MCF 10A (cell line): ENCODE data around the gene MARCHF2. TPM values are rescaled to one million over a fixed set of nuclear protein-coding genes. Genes with fewer than 3 reads are reported as not detected.

Source experiments
- BruUV-seq: library from RNA; stranded (reverse); fragments of 400-500 nt; replicated peaks from 2 replicates; lab custom pipeline; 2021; lab: Mats Ljungman, UMichigan
- CTCF ChIA-PET: fragments of 300-600 bp; sonication (Branson Sonifier 250); formaldehyde crosslinking; extraction: SDS; loops from one replicate; lab custom pipeline; 2021; ENCODE audit warnings: antibody characterized with exemption, inconsistent platforms; lab: Yijun Ruan, JAX
- POLR2A ChIA-PET: fragments of 300-600, 350-650 bp; sonication (Branson Sonifier 250); formaldehyde crosslinking; extraction: SDS; loops from one replicate; lab custom pipeline; 2020; ENCODE audit warnings: antibody characterized with exemption, inconsistent platforms; lab: Yijun Ruan, JAX
- DNase-seq: peaks from one replicate; pipeline ENCODE4 v3.0.0-alpha.2; 2018; ENCODE audit not compliant: unreplicated experiment
- H3K27ac Mint-ChIP-seq: one replicate; pipeline ENCODE4 v1.8.0; 2022; ENCODE audit warnings: mild to moderate bottlenecking, low read depth, mixed read lengths; ENCODE audit not compliant: unreplicated experiment
- H3K27me3 Mint-ChIP-seq: one replicate; pipeline ENCODE4 v1.8.0; 2022; ENCODE audit warnings: mixed read lengths; ENCODE audit not compliant: insufficient read depth, unreplicated experiment
- H3K36me3 Mint-ChIP-seq: one replicate; pipeline ENCODE4 v1.8.0; 2022; ENCODE audit warnings: mild to moderate bottlenecking, moderate library complexity, mixed read lengths; ENCODE audit not compliant: insufficient read depth, unreplicated experiment
- H3K4me1 Mint-ChIP-seq: one replicate; pipeline ENCODE4 v1.8.0; 2022; ENCODE audit warnings: mixed read lengths; ENCODE audit not compliant: insufficient read depth, unreplicated experiment
- H3K4me3 Mint-ChIP-seq: one replicate; pipeline ENCODE4 v1.8.0; 2022; ENCODE audit warnings: mild to moderate bottlenecking, moderate library complexity, mixed read lengths; ENCODE audit not compliant: unreplicated experiment
- H3K9me3 Mint-ChIP-seq: one replicate; pipeline ENCODE4 v1.8.0; 2022; ENCODE audit warnings: mixed read lengths; ENCODE audit not compliant: unreplicated experiment
- intact Hi-C: fragments of 100-400 bp; cut with micrococcal nuclease; formaldehyde crosslinking; loops from 2 replicates; pipeline ENCODE4 v1.14.1; 2022
- total RNA-seq: library from RNA; stranded (reverse); gene quantifications from 2 replicates; pipeline ENCODE4 v1.2.3, GENCODE V29; 2022
- TF ChIP-seq, protein P1 (sequence below): fragments of 200-600 bp; IDR thresholded peaks from one replicate; pipeline ENCODE4 v1.8.0; 2022; ENCODE audit warnings: antibody characterized with exemption, mild to moderate bottlenecking; ENCODE audit not compliant: unreplicated experiment

Gene MARCHF2
- total RNA-seq, 1 experiment from 2014 or later, result 8.3 TPM

DNA sequence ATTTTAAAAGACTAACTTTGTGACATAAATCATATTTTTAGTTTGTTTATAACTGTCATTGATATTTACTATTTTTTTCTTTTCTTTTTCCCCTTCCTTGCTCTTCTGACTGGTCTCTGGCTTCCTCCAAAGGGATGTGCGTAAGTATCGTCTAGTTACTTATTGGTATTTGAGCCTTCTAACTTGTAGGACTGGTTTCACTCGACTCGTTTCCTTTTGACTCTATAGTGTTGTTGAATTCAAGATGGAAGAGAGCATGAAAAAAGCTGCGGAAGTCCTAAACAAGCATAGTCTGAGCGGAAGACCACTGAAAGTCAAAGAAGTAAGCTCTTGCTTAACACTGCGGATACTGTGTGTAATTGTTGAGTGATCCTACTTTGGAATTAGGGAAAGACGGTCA lies 50.3 kb downstream of the MARCHF2 start:
- Mint-ChIP-seq H3K36me3 (peaks cover 74% of the 10 kb centered on the region), H3K4me3 (no peak overlapping the region), H3K4me1 (peaks cover 25% of the 10 kb centered on the region), H3K27me3 (no peaks in the 10 kb centered on the region), H3K9me3 (no peaks in the 10 kb centered on the region), H3K27ac (no peak overlapping the region)
- POLR2A ChIA-PET, result interaction anchor here (0.7 to 1.8 kb wide), 3 partner anchors 12 to 31 kb away, joined by 3 to 9 read pairs (median 3); partner anchors contain the start of gene HNRNPM
- CTCF ChIA-PET, result no interaction called here
- BruUV-seq, result no TSS peak
- no peak for DNase-seq
- intact Hi-C loops, result no loop called here
- TF ChIP-seq, protein P1, sequence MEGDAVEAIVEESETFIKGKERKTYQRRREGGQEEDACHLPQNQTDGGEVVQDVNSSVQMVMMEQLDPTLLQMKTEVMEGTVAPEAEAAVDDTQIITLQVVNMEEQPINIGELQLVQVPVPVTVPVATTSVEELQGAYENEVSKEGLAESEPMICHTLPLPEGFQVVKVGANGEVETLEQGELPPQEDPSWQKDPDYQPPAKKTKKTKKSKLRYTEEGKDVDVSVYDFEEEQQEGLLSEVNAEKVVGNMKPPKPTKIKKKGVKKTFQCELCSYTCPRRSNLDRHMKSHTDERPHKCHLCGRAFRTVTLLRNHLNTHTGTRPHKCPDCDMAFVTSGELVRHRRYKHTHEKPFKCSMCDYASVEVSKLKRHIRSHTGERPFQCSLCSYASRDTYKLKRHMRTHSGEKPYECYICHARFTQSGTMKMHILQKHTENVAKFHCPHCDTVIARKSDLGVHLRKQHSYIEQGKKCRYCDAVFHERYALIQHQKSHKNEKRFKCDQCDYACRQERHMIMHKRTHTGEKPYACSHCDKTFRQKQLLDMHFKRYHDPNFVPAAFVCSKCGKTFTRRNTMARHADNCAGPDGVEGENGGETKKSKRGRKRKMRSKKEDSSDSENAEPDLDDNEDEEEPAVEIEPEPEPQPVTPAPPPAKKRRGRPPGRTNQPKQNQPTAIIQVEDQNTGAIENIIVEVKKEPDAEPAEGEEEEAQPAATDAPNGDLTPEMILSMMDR, result no peak

GRCh38 chr19:8466018-8466417 lies 52.9 kb downstream of the MARCHF2 start:
- TF ChIP-seq, protein P1, result no peak
- H3K27me3 Mint-ChIP-seq, result no peaks in the 10 kb centered on the region
- BruUV-seq, result no TSS peak
- no peaks in the 10 kb centered on the region for H3K9me3 Mint-ChIP-seq
- peaks cover 94% of the 10 kb centered on the region for H3K36me3 Mint-ChIP-seq
- H3K27ac Mint-ChIP-seq, result no peak overlapping the region
- intact Hi-C loops, result no loop called here
- H3K4me1 Mint-ChIP-seq, result peaks cover 8% of the 10 kb centered on the region
- POLR2A ChIA-PET, result interaction anchor here (0.7 to 1.5 kb wide), 3 partner anchors 18 to 54 kb away, joined by 3 to 5 read pairs (median 3); partner anchors contain the start of gene HNRNPM
- CTCF ChIA-PET, result no interaction called here
- no peak for DNase-seq
- H3K4me3 Mint-ChIP-seq, result no peak overlapping the region

- TF ChIP-seq, protein P1, result no peak
- H3K36me3 Mint-ChIP-seq, result peaks cover 100% of the 10 kb centered on the region
- CTCF ChIA-PET, result interaction anchor here (1.3 kb wide), 1 partner anchor 37 kb away, joined by 5 read pairs; no protein-coding TSS in a partner anchor
- intact Hi-C loops, result no loop called here
- H3K4me3 Mint-ChIP-seq, result no peak overlapping the region
- no peaks in the 10 kb centered on the region for H3K27me3 Mint-ChIP-seq
- BruUV-seq, result no TSS peak
- no peak for DNase-seq
- no peaks in the 10 kb centered on the region for H3K9me3 Mint-ChIP-seq
- no peak overlapping the region for H3K27ac Mint-ChIP-seq
- H3K4me1 Mint-ChIP-seq, result no peaks in the 10 kb centered on the region
- POLR2A ChIA-PET, result no interaction called here
Measured at GRCh38 chr19:8468124-8468523, 55.0 kb downstream of the MARCHF2 start.

GRCh38 chr19:8468761-8469373 lies 55.8 kb downstream of the MARCHF2 start:
- H3K4me3 Mint-ChIP-seq, result no peak overlapping the region
- intact Hi-C loops, result no loop called here
- peaks cover 100% of the 10 kb centered on the region for H3K36me3 Mint-ChIP-seq
- TF ChIP-seq, protein P1, result no peak
- CTCF ChIA-PET, result no interaction called here
- peak overlapping the region; percentile 2 for H3K27ac Mint-ChIP-seq
- BruUV-seq, result no TSS peak
- no peaks in the 10 kb centered on the region for H3K4me1 Mint-ChIP-seq
- POLR2A ChIA-PET, result interaction anchor here (0.6 kb wide), 1 partner anchor 607 kb away, joined by 3 read pairs; no protein-coding TSS in a partner anchor
- no peak for DNase-seq
- H3K9me3 Mint-ChIP-seq, result no peaks in the 10 kb centered on the region
- no peaks in the 10 kb centered on the region for H3K27me3 Mint-ChIP-seq
